Measurements from ENCODE around the gene AKAP13.

The AKAP13 gene

GRCh38 chr15:85762039-85762755, 381.8 kb downstream of the AKAP13 start:
- DNase-seq: no peak

GRCh38 chr15:85762756-85763127, 382.3 kb downstream of the AKAP13 start:
- DNase-seq: no peak

DNA sequence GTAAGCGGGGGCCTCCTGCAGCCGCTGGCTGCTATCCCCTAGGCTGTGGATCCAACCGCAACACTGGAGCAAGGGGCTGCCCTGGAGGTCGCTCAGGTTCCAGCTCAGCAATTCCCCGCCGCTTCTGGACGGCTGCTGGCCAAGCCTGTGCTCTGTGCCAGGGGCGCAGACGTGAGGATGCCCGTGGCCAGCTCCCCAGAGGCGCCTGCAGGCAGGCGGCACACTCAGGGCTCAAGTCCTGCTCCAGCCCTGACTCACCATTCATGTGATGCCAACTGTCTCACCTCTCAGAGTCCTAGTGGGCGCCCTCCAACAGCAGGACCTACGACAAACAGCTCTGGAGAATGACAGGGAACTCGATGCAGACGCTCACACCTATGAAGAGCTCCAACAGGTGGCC, 382.8 kb downstream of the AKAP13 start:
- DNase-seq: no peak

- DNase-seq: no peak
These were observed 383.6 kb downstream of the AKAP13 start for GRCh38 chr15:85763673-85764633.

GRCh38 chr15:85764649-85765277, 384.4 kb downstream of the AKAP13 start:
- no peak for DNase-seq

DNA sequence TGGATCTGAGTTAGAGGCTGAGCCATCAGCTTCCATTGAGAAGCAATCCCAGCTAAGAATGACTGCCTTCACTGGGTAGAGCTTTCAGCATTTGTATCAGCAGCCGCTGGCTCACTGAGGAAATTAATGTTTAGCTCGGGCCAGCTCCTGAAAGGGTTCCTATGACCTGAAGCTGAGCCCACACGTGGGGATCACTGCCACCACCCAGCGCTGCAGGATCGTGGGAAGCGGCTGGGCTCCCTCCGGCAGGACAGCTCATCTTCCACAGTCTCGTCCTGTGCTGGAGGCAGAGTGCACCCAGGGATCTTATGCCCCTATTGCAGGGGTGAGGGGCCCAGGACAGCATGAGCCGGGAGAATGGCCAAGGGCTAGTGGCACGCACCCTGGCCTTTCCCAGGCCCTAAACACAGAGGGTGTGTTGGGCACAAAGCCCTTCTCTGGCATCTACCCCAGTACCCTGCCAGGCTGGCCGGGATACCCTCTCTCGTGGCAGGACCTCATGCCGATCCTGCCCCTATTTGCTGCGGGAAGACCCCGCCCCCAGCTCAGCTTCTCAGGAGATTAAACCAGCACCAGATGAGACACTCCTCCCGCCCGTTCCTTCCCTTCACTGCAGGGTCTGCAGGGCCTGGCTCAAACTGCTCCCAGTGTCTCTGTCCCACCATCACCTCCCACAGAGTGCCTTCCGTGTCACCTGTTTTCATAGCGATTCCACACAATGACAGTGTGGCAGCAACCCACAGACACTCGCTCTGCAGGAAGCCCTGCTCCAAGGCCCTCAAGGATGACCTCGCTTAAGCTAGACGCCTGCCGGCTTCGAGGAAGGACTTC, 385.8 kb downstream of the AKAP13 start:
- DNase-seq: no peak

DNA sequence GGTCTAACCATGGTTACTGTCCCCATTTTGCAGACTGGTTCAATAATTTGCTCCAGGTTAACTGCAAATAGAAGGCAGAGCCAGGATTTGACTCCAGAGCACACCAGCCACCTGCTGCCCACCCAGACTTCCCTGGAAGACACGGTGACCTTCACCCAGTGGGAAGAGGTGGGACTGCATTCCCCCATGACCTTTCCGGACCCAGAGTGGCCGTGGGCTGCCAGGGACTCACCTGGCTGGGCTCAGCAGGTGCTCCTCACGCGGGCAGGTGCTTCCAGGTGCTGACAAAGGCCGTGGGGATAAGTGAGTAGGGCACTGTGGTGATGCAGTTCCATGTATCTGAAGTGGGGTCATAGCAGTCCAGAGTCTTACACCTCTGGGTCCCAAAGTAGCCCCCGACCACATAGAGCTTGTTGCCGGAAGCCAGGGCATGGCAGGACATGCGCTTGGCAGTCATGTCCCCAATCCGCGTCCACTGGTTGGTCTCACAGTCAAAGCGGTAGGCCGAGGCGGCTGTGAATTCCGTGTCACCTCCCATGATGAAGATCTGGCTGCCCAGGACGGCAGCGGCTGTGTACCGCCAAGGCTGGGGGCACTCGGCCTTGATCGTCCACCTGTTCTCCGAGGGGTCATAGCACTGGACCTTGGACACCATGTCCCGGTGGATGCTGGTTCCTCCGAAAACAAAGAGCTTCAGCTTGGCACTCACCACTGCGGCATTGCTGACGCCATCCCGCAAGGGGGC, 387.6 kb downstream of the AKAP13 start:
- DNase-seq: no peak

- no peak for DNase-seq
These were observed 388.3 kb downstream of the AKAP13 start for GRCh38 chr15:85768595-85769168.

DNA sequence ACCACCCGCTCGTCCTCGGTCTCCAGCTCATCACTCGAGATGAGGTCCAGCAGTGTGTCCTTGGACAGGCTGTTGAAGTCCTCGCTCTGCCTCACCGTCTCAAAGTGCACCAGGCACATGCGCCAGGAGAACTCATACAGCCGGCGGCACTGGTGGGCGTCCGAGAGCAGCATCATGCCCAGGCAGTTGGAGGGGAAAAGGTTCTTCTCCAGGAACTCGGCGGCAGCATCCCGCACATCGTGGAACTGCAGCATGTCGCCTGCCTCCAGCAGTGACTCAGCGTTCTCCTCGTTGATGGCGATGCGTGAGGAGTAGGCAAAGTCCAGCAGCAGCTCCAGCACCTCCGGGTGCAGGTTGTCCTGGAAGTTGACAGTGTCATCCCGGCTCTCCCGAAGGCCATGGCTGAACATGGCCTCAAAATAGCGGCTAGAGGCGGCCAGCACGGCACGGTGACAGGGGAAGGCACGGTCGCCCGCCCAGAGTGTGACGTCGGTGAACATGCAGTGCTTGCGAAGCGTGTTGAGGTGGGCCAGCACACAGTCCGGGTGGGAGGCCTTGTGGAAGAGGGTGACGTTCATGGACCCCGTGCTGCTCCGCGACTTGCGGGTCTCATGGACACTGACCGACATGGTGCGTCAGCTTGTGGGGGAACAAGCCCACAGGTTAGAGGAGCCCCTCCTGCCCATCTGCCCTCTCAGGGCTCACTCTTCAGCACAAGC, 388.9 kb downstream of the AKAP13 start:
- DNase-seq: no peak

DNA sequence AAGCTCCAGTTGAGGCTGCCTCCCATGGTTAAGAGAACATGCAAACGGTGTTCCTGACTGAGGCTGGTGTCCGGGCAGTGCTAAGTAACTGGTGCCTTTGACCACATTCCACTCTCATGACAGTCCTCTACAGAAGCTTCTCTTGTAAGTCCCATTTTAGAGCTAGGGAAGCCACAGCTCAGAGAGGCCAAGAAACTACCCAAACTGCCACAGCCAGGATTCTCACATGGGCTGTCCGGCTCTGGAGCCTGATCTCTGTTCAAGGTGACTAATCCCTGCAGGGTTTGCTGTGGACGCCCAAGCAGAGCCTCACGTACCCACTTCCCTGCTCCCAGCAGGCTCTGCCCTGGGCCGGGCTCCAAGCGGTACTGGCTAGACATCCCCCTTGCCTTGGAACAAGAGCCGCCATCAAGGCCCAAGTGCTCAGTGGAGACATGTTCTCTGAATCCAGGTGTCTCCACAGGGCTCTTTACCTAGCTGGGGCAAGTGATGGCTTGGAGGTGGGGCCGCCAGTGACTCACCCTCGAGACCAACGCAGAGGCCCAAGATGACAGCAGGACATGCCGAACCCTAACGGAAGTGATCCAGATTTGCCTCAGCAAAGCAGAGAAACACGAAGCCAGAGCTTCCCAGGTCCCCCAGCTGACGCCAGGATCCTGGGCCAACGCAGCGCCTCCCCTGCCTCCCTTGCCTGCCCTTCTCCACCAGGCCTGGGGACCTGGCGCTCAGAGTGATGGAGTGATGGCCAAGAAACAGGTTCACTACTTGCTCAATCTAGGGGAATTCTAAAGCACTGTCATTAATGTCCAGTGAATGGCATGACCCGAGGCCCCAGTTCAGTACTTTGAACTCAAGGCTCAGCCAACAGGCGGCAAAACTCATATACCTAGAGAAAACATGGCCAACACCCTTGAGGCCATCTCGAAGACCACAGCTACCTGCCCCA, 390.0 kb downstream of the AKAP13 start:
- DNase-seq: no peak

- DNase-seq: no peak
These were observed 390.9 kb downstream of the AKAP13 start for GRCh38 chr15:85771271-85771670.

GRCh38 chr15:85771781-85772445, 391.5 kb downstream of the AKAP13 start:
- no peak for DNase-seq

- DNase-seq: no peak
These were observed 392.3 kb downstream of the AKAP13 start for GRCh38 chr15:85772668-85773067.

- no peak for DNase-seq
These were observed 392.8 kb downstream of the AKAP13 start for GRCh38 chr15:85773249-85773648.

GRCh38 chr15:85773970-85774369, 393.6 kb downstream of the AKAP13 start:
- DNase-seq: no peak

DNA sequence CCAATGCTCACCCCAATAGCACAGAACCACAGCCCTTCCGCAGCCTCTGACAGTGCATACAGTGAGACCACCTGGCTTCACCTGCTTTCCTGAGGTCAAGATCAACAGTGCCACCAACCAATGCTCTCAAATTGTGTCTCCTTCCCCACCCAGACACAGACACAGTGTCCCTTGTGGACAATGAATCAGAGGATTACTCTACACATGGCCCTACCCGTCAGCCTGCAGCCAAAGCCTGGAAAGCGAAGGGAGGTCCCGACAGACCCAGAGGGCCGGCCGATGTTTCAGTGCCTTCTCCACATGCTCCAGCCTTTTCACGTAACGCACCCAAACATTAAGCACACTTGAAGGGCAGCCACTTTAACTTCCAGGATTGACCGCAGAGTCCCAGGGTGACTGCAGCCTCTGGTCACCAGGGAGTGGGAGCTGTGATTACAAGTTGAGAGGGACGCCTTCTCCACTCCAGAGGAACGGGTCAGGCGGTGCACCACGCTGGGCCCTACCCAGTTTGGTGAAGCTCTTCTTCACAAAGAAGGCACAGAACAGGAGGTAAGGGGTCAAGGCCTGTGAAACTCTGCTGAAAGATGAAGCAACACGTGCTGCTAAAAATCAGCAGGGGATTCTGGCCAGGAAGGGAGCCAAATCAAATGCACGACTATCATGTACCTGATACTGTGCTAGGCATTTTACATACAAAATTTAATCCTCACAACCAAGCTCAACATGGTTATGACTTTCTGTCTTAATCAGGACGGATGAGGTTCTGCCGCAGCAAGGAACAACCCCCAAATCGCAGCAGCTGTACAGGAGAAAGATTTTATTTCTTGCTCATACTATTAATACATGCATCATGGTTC, 397.1 kb downstream of the AKAP13 start:
- no peak for DNase-seq

- no peak for DNase-seq
These were observed 397.8 kb downstream of the AKAP13 start for GRCh38 chr15:85778107-85778776.

GRCh38 chr15:85779249-85779648, 398.8 kb downstream of the AKAP13 start:
- DNase-seq: no peak

Data from activated CD4-positive, alpha-beta T cell treated with anti-CD3 and anti-CD28 coated beads for 48 hours (primary cell).